ENCODE results near the gene CYP4F12.
"Not testable (repeated sequence)": the region's sequence is repeated elsewhere in the genome, so short reads cannot be mapped to it uniquely, and the experiment has no call there.

CYP4F12 gene

GRCh38 chr19:15649526-15649925, 23.4 kb upstream of the CYP4F12 start:
- in situ Hi-C loops (cut with MboI; ENCODE audit: low sequenced_read_pairs, unreplicated experiment): loop anchor here (25.0 kb wide), 3 partner anchors 388 to 738 kb away; partner anchors contain the start of genes AP1M1 and FAM32A

GRCh38 chr19:15650123-15650522, 22.8 kb upstream of the CYP4F12 start:
- DNase-seq (ENCODE audit: low spot score); in situ Hi-C loops (cut with MboI; ENCODE audit: low sequenced_read_pairs, unreplicated experiment): not testable (repeated sequence)

More at GRCh38 chr19:15649526-15649925, 23.4 kb upstream of the CYP4F12 start:
- TF ChIP-seq CTCF (IDR thresholded peaks at IDR 0.05; ENCODE audit: borderline replicate concordance, control extremely low read depth, extremely low read depth, insufficient read depth, missing control alignments): no peak
- DNase-seq (ENCODE audit: low spot score): no peak

GRCh38 chr19:15651791-15652190, 21.1 kb upstream of the CYP4F12 start:
- TF ChIP-seq CTCF (IDR thresholded peaks at IDR 0.05; ENCODE audit: borderline replicate concordance, control extremely low read depth, extremely low read depth, insufficient read depth, missing control alignments): no peak
- no peak for DNase-seq (ENCODE audit: low spot score)
- in situ Hi-C loops (cut with MboI; ENCODE audit: low sequenced_read_pairs, unreplicated experiment): no loop called here

- in situ Hi-C loops (cut with MboI; ENCODE audit: low sequenced_read_pairs, unreplicated experiment): no loop called here
- no peak for DNase-seq (ENCODE audit: low spot score)
- no peak for TF ChIP-seq CTCF (IDR thresholded peaks at IDR 0.05; ENCODE audit: borderline replicate concordance, control extremely low read depth, extremely low read depth, insufficient read depth, missing control alignments)
These were observed 20.2 kb upstream of the CYP4F12 start for GRCh38 chr19:15652559-15653278.

- DNase-seq (ENCODE audit: low spot score): no peak
- no peak for TF ChIP-seq CTCF (IDR thresholded peaks at IDR 0.05; ENCODE audit: borderline replicate concordance, control extremely low read depth, extremely low read depth, insufficient read depth, missing control alignments)
- in situ Hi-C loops (cut with MboI; ENCODE audit: low sequenced_read_pairs, unreplicated experiment): no loop called here
These were observed 16.4 kb upstream of the CYP4F12 start for GRCh38 chr19:15656467-15656866.

- in situ Hi-C loops (cut with MboI; ENCODE audit: low sequenced_read_pairs, unreplicated experiment): no loop called here
- DNase-seq (ENCODE audit: low spot score): no peak
- TF ChIP-seq CTCF (IDR thresholded peaks at IDR 0.05; ENCODE audit: borderline replicate concordance, control extremely low read depth, extremely low read depth, insufficient read depth, missing control alignments): no peak
These were observed 9.6 kb upstream of the CYP4F12 start for GRCh38 chr19:15663247-15663646.

GRCh38 chr19:15666186-15666585, 6.7 kb upstream of the CYP4F12 start:
- no peak for TF ChIP-seq CTCF (IDR thresholded peaks at IDR 0.05; ENCODE audit: borderline replicate concordance, control extremely low read depth, extremely low read depth, insufficient read depth, missing control alignments)
- in situ Hi-C loops (cut with MboI; ENCODE audit: low sequenced_read_pairs, unreplicated experiment): no loop called here

More at GRCh38 chr19:15666186-15666585, 6.7 kb upstream of the CYP4F12 start:
- no peak for DNase-seq (ENCODE audit: low spot score)
